ENCODE data around the gene NEDD1.

- no peak for TF ChIP-seq GATA2 (IDR thresholded peaks at IDR 0.05; ENCODE audit: low read depth, low read length)
- no peak for TF ChIP-seq GATA3 (IDR thresholded peaks at IDR 0.05; ENCODE audit: low read depth, low read length)
Observed at GRCh38 chr12:96883571-96883970, 23.5 kb upstream of the NEDD1 start.

All from SH-SY5Y (cell line).